Kidney (tissue), 14 donors: ENCODE measurements around the gene MSRB1. TPM values are rescaled to one million over a fixed set of nuclear protein-coding genes. Genes with fewer than 3 reads are reported as not detected.
A peak's percentile ranks its signal among the peaks of the same experiment; 100 is the strongest.

ENCODE experiments used
- DNase-seq, 5 donors: peaks; one replicate each; pipeline ENCODE4 v3.0.0-alpha.2; 2013 to 2020
- FAIRE-seq: peaks from 2 replicates; lab custom pipeline; 2012; peaks lifted over from hg19 to GRCh38; lab: Jason Lieb, UNC
- H3K27ac ChIP-seq, 2 donors: one replicate each; pipeline ENCODE4 v1.7.0; 2013; ENCODE audit warnings: low read depth in 2 of 2, low read length in 2 of 2, inconsistent platforms in 1 of 2
- H3K27me3 ChIP-seq: one replicate; pipeline ENCODE4 v1.7.1; 2013; ENCODE audit warnings: low read length, inconsistent platforms; ENCODE audit not compliant: control insufficient read depth, insufficient read depth
- H3K36me3 ChIP-seq, 3 donors: one replicate each; pipeline versions ENCODE4 v1.7.0 to v1.7.1; 2013; ENCODE audit warnings: low read length in 3 of 3, control low read depth in 1 of 3, inconsistent platforms in 1 of 3; ENCODE audit not compliant: insufficient read depth in 3 of 3, control insufficient read depth in 2 of 3
- H3K4me1 ChIP-seq, 3 donors: one replicate each; pipeline versions ENCODE4 v1.7.0 to v1.7.1; 2013; ENCODE audit warnings: low read length in 3 of 3, inconsistent platforms in 1 of 3, low read depth in 1 of 3; ENCODE audit not compliant: control insufficient read depth in 2 of 3, insufficient read depth in 2 of 3
- H3K4me3 ChIP-seq, 3 donors: one replicate each; pipeline versions ENCODE4 v1.7.0 to v1.8.1; 2013; ENCODE audit warnings: low read length in 3 of 3, control low read depth in 1 of 3, inconsistent platforms in 1 of 3
- H3K9ac ChIP-seq, 3 donors: one replicate each; pipeline versions ENCODE4 v1.7.0 to v1.7.1; 2013; ENCODE audit warnings: low read length in 3 of 3, control low read depth in 1 of 3, inconsistent platforms in 1 of 3
- H3K9me3 ChIP-seq, 3 donors: one replicate each; pipeline versions ENCODE4 v1.7.0 to v1.7.1; 2013; ENCODE audit warnings: low read length in 3 of 3, control low read depth in 1 of 3, inconsistent platforms in 1 of 3; ENCODE audit not compliant: control insufficient read depth in 2 of 3, insufficient read depth in 1 of 3
- intact Hi-C: fragments of 100-400 bp; cut with DNase I; formaldehyde crosslinking; loops from one replicate; pipeline ENCODE4 v1.11.1; 2022
- polyA plus RNA-seq: library from polyadenylated mRNA; stranded (reverse); fragments of 350-450 nt; fragmentation: Illumina TruSeq; extraction: RNeasy Lipid Tissue Mini Kit (QIAGEN cat#74804); gene quantifications from one replicate; pipeline ENCODE4 v1.2.3, GENCODE V29; 2014; ENCODE audit warnings: low read depth, low replicate concordance; ENCODE audit not compliant: insufficient read depth
- total RNA-seq: library from RNA; stranded (reverse); fragmentation: NEBNext Ultra II Directional; extraction: Animal tissue kit (Norgen Biotek cat#: 25700); gene quantifications from one replicate; pipeline ENCODE4 v1.2.1, GENCODE V29; 2021
- TF ChIP-seq, protein P1 (sequence below): IDR thresholded peaks from 3 replicates; pipeline ENCODE4 v1.5.1; 2012; ENCODE audit warnings: mild to moderate bottlenecking, moderate library complexity, borderline replicate concordance; ENCODE audit not compliant: insufficient read depth; ENCODE audit errors: extremely low read depth
- donor health status: control.
- donor health status: control.
- donor health status: control.
- donor health status: control.
- donor health status: control.
- donor health status: DM: yes; HTN: yes; CAD: no.
- donor health status: Normal renal cell carcinoma (clear cell type).

MSRB1 gene
- total and polyA plus RNA-seq, 2 donors from 2014 or later, result 32.0 to 189 TPM

DNA sequence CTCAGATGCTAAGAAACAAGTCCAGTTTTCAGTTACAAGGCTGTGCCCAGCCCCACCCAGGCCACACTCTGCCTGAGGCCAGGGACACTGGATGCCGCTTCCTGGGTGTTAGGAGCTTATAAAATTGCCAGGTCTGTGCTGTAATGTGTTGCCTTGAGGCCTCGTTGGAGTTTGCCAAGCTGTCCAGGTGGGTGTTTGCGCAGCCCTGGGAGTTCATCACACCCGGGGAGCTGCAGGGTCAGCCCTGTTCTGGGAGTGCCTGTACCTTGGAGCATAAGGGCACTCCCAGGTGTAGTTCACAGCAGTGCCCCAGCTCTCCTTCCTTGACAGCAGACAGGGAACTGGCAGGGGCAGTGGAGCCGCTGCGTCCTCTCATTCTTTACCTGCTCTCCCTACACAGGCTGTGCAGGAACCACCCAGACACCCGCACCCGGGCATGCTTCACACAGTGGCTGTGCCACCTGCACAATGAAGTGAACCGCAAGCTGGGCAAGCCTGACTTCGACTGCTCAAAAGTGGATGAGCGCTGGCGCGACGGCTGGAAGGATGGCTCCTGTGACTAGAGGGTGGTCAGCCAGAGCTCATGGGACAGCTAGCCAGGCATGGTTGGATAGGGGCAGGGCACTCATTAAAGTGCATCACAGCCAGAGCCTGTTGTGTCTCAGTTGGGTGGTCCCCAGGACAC lies 42.6 kb upstream of the MSRB1 start:
- no peaks in the 10 kb centered on the region for H3K9me3 ChIP-seq
- peaks cover 0 to 22% (median 8%) of the 10 kb centered on the region in 3 donors for H3K4me1 ChIP-seq
- peaks cover 0 to 12% (median 8%) of the 10 kb centered on the region in 3 donors for H3K36me3 ChIP-seq
- FAIRE-seq, result no peak
- TF ChIP-seq, protein P1, sequence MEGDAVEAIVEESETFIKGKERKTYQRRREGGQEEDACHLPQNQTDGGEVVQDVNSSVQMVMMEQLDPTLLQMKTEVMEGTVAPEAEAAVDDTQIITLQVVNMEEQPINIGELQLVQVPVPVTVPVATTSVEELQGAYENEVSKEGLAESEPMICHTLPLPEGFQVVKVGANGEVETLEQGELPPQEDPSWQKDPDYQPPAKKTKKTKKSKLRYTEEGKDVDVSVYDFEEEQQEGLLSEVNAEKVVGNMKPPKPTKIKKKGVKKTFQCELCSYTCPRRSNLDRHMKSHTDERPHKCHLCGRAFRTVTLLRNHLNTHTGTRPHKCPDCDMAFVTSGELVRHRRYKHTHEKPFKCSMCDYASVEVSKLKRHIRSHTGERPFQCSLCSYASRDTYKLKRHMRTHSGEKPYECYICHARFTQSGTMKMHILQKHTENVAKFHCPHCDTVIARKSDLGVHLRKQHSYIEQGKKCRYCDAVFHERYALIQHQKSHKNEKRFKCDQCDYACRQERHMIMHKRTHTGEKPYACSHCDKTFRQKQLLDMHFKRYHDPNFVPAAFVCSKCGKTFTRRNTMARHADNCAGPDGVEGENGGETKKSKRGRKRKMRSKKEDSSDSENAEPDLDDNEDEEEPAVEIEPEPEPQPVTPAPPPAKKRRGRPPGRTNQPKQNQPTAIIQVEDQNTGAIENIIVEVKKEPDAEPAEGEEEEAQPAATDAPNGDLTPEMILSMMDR, result no peak
- DNase-seq, result no peak
- H3K9ac ChIP-seq, result peak overlapping the region in 1 of 3 donors; percentile 67
- peaks cover 38% of the 10 kb centered on the region for H3K27me3 ChIP-seq
- no peak overlapping the region for H3K4me3 ChIP-seq
- no peak overlapping the region for H3K27ac ChIP-seq
- intact Hi-C loops, result no loop called here

- peak in 3 of 5 donors; percentile 29 to 84 (median 45) for DNase-seq
- Histone ChIP-seq H3K9me3 (no peaks in the 10 kb centered on the region), H3K27ac (peak overlapping the region in 1 of 2 donors; percentile 51), H3K4me3 (peak overlapping the region; percentile 1 to 67 (median 56)), H3K9ac (peak overlapping the region in 2 of 3 donors; percentile 8 to 67), H3K27me3 (peaks cover 43% of the 10 kb centered on the region), H3K4me1 (peaks cover 0 to 21% (median 8%) of the 10 kb centered on the region in 3 donors), H3K36me3 (peaks cover 0 to 12% (median 8%) of the 10 kb centered on the region in 3 donors)
- FAIRE-seq, result no peak
- TF ChIP-seq, protein P1, result no peak
- intact Hi-C loops, result no loop called here
Observed at GRCh38 chr16:1984347-1985225, 41.6 kb upstream of the MSRB1 start.

DNA sequence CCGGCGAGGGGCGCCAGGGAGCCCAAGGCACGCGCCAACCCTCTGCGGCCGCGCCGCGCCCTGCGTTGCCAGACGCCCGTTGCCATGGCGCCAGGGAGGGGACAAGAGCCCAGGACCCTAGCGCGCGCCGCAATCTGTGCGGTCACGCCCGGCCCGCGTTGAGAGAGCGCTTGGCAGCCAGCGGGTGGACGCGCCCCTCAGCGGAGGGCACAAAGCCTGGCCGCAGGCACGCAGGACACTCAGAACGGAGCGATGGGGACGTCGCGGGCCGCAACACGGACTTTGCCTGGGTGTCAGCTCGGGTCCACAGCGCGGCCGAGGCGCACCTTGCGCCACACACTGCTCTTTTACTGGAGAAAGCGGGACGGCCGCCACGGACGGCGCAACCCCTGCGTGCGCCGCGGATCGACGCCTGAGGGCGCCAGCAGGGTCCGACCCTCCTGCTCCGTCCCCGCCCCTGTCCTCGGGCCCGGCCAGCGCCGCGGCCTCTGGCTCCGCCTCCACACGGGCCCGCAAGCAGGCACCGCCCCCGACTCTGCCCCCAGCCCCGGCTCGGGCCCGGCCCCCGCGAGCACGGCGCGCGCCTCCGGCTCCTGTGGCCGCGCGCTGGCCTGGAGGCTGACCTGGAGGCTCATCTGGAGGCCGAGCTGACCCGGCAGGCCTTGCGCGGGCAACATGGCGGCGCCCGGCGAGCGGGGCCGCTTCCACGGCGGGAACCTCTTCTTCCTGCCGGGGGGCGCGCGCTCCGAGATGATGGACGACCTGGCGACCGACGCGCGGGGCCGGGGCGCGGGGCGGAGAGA lies 40.7 kb upstream of the MSRB1 start, which contains the start of gene GFER:
TSS of gene GFER (plus strand) at position 650 of the 803 bp plus-strand sequence. CDS start at position 676, 26 bp downstream.
- TF ChIP-seq, protein P1, result peak; percentile 26
- no peak for FAIRE-seq
- peaks cover 0 to 12% (median 8%) of the 10 kb centered on the region in 3 donors for H3K36me3 ChIP-seq
- H3K4me3 ChIP-seq, result peak within 1 kb of the TSS; percentile 49 to 67 (median 56)
- intact Hi-C loops, result no loop called here
- peak within 1 kb of the TSS; percentile 34 to 51 for H3K27ac ChIP-seq
- DNase-seq, result peak; percentile 92 to 97 (median 96)
- H3K27me3 ChIP-seq, result peaks cover 37% of the 10 kb centered on the region
- no peaks in the 10 kb centered on the region for H3K9me3 ChIP-seq
- peaks cover 0 to 21% (median 8%) of the 10 kb centered on the region in 3 donors for H3K4me1 ChIP-seq
- H3K9ac ChIP-seq, result peak within 1 kb of the TSS in 2 of 3 donors; percentile 8 to 67
